ENCODE data around the gene KMT2D.

DNA sequence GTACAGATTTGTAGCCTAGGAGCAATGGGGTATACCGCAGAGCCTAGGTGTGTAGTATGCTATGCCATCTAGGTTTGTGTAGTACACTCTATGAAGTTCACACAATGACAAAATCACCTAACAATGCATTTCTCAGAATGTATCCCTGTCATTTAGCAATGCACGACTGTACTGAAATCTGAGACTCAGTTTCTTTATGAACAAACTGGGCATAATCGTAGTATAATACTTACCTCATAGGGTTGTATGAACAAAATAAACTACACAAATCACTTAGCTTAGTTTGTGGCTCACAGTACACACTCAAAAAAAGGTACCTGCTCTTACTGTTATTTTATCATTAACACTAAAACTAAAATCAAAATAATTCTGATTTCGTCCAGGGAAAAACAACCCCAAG, 35.1 kb downstream of the KMT2D start:
- TF ChIP-seq CTCF (IDR thresholded peaks at IDR 0.05; ENCODE audit: low read depth, low read length): no peak
- no peak for TF ChIP-seq EZH2phosphoT487 (IDR thresholded peaks at IDR 0.05; ENCODE audit: low read depth)

All from OCI-LY3 (cell line).